H1 (cell line): Measurements from ENCODE around the gene TXLNB. TPM values are rescaled to one million over a fixed set of nuclear protein-coding genes. Genes with fewer than 3 reads are reported as not detected.

ENCODE experiments used
- CHD7 ChIP-seq: fragments of 300-600 bp; sonication (generic); IDR thresholded peaks from 2 replicates; pipeline ENCODE4 v1.7.1; 2012; ENCODE audit warnings: low read length, moderate library complexity, mild to moderate bottlenecking, inconsistent platforms; ENCODE audit not compliant: insufficient replicate concordance
- CREB1 ChIP-seq: IDR thresholded peaks from 2 replicates; pipeline ENCODE4 v1.6.1; 2012; ENCODE audit warnings: inconsistent platforms
- EGR1 ChIP-seq: IDR thresholded peaks from 2 replicates; pipeline ENCODE4 v1.6.1; 2011; ENCODE audit warnings: low read depth, low read length, borderline replicate concordance
- FOSL1 ChIP-seq: IDR thresholded peaks from 2 replicates; pipeline ENCODE4 v1.6.1; 2011; ENCODE audit warnings: mild to moderate bottlenecking, low read depth, low read length, moderate library complexity; ENCODE audit not compliant: insufficient read depth
- GABPA ChIP-seq: IDR thresholded peaks from 2 replicates; pipeline ENCODE4 v1.6.1; 2011; ENCODE audit warnings: mild to moderate bottlenecking, low read length, moderate library complexity, borderline replicate concordance; ENCODE audit not compliant: insufficient read depth
- KDM1A ChIP-seq: fragments of 200-600, 300-600 bp; sonication (generic); IDR thresholded peaks from 2 replicates; pipeline ENCODE4 v1.7.1; 2016; ENCODE audit warnings: mild to moderate bottlenecking, low read length, borderline replicate concordance
- PHF8 ChIP-seq: fragments of 200-600 bp; sonication (generic); conservative IDR thresholded peaks from 2 replicates; pipeline ENCODE4 v1.7.1; 2012; ENCODE audit warnings: low read depth, mild to moderate bottlenecking, inconsistent platforms, low read length, moderate library complexity
- RFX5 ChIP-seq: IDR thresholded peaks from 2 replicates; pipeline ENCODE4 v1.6.1; 2011; ENCODE audit warnings: low read depth, low read length, improper control_type of control experiment, borderline replicate concordance
- RNF2 ChIP-seq: fragments of 200-900, 300-1000 bp; sonication (generic); IDR thresholded peaks from 2 replicates; pipeline ENCODE4 v1.7.1; 2016; ENCODE audit warnings: borderline replicate concordance, low read depth, mild to moderate bottlenecking, antibody characterized with exemption, low read length; ENCODE audit not compliant: poor library complexity, severe bottlenecking; ENCODE audit errors: missing control alignments
- SIRT6 ChIP-seq: IDR thresholded peaks from one replicate; pipeline ENCODE4 v1.7.1; 2012; ENCODE audit warnings: low read length, inconsistent platforms
- SUZ12 ChIP-seq: fragments of 200-600 bp; sonication (generic); IDR thresholded peaks from 2 replicates; pipeline ENCODE4 v1.6.1; 2012; ENCODE audit warnings: mild to moderate bottlenecking, inconsistent platforms, low read length, moderate library complexity, mixed read lengths
- ZNF274 ChIP-seq: IDR thresholded peaks from 2 replicates; pipeline ENCODE4 v1.7.0; 2012; ENCODE audit warnings: low read length, borderline replicate concordance; ENCODE audit errors: extremely low read depth
- polyA plus RNA-seq, 7 experiments: library from polyadenylated mRNA; depleted of rRNA in 3 of 7; stranded (reverse) in 5 of 7; unstranded in 2 of 7; fragments of >200 nt in 5 of 7; fragments of 200-250 nt in 2 of 7; gene quantifications; 1 replicate in 5 of 7; 2 replicates in 1 of 7; 4 replicates in 1 of 7; pipeline versions ENCODE4 v1.2.1 to v1.2.3, GENCODE V29; 2011 to 2013; ENCODE audit warnings: missing spikeins in 2 of 7, mixed read lengths in 2 of 7
- total RNA-seq: library from RNA; stranded (reverse); fragmentation: NEBNext Ultra II Directional; extraction: Animal tissue kit (Norgen Biotek cat#: 25700); gene quantifications from 2 replicates; pipeline ENCODE4 v1.2.1, GENCODE V29; 2021

TXLNB gene
- total and polyA plus RNA-seq, 2 of the 8 experiments (the other 6 are each of a cell fraction or from before 2014, with no cell fraction given), result 0.05 to 0.17 TPM

GRCh38 chr6:139297921-139298320 is 6.1 kb upstream of the TXLNB start (continued):
- TF ChIP-seq CHD7, result no peak
- TF ChIP-seq ZNF274, result no peak
- TF ChIP-seq SIRT6, result no peak
- no peak for TF ChIP-seq RNF2
- no peak for TF ChIP-seq RFX5
- TF ChIP-seq SUZ12, result no peak
- TF ChIP-seq FOSL1, result no peak
- TF ChIP-seq PHF8, result no peak
- TF ChIP-seq GABPA, result no peak
- no peak for TF ChIP-seq KDM1A
- no peak for TF ChIP-seq CREB1
- no peak for TF ChIP-seq EGR1
